PC-9 (cell line): ENCODE data around the gene RPEL1. TPM values are rescaled to one million over a fixed set of nuclear protein-coding genes. Genes with fewer than 3 reads are reported as not detected.
A peak's percentile ranks its signal among the peaks of the same experiment; 100 is the strongest.

Source experiments
- BruUV-seq: library from RNA; stranded (reverse); fragments of 400-500 nt; replicated peaks from 2 replicates; lab custom pipeline; 2021; lab: Mats Ljungman, UMichigan
- CTCF ChIA-PET: fragments of 300-600 bp; sonication (Branson Sonifier 250); formaldehyde crosslinking; loops from one replicate; lab custom pipeline; 2022; ENCODE audit warnings: antibody characterized with exemption; lab: Charles Lee
- POLR2A ChIA-PET: fragments of 300-600 bp; sonication (Branson Sonifier 250); formaldehyde crosslinking; loops from one replicate; lab custom pipeline; 2022; ENCODE audit warnings: antibody characterized with exemption; ENCODE audit not compliant: unreplicated experiment; lab: Charles Lee
- DNase-seq, 2 experiments: peaks; one replicate each; pipeline versions ENCODE4 v3.0.0 to v3.0.0-alpha.2; 2015 to 2022; ENCODE audit warnings: mixed read lengths in 1 of 2
- H2AFZ ChIP-seq: fragments of 200-600 bp; sonication (generic); 2 replicates; pipeline ENCODE4 v1.8.1; 2017; ENCODE audit warnings: antibody characterized with exemption
- H3F3A ChIP-seq: fragments of 200-600 bp; sonication (generic); 2 replicates; pipeline ENCODE4 v1.8.1; 2017; ENCODE audit warnings: antibody characterized with exemption, mild to moderate bottlenecking, low read depth; ENCODE audit not compliant: insufficient read depth
- H3K27ac ChIP-seq: fragments of 200-600 bp; sonication (generic); 2 replicates; pipeline ENCODE4 v1.6.1; 2016; ENCODE audit warnings: mixed run types
- H3K27me3 ChIP-seq: fragments of 200-600 bp; sonication (generic); 2 replicates; pipeline ENCODE4 v1.6.1; 2016; ENCODE audit warnings: low read depth, mixed run types; ENCODE audit not compliant: insufficient read depth
- H3K36me3 ChIP-seq: fragments of 200-600 bp; sonication (generic); 2 replicates; pipeline ENCODE4 v1.6.1; 2016; ENCODE audit warnings: low read depth, mixed run types
- H3K4me1 ChIP-seq: fragments of 200-600 bp; sonication (generic); replicated peaks from 2 replicates; pipeline ENCODE4 v1.6.1; 2016; ENCODE audit warnings: mixed run types; ENCODE audit not compliant: insufficient read depth
- H3K4me2 ChIP-seq: fragments of 200-600 bp; sonication (generic); 2 replicates; pipeline ENCODE4 v1.6.1; 2017; ENCODE audit warnings: mixed run types
- H3K4me3 ChIP-seq: fragments of 200-600 bp; sonication (generic); 2 replicates; pipeline ENCODE4 v1.6.1; 2016; ENCODE audit warnings: mixed run types
- H3K79me2 ChIP-seq: fragments of 200-600 bp; sonication (generic); 2 replicates; pipeline ENCODE4 v1.6.1; 2017; ENCODE audit warnings: low read depth, mixed run types
- H3K9me2 ChIP-seq: fragments of 200-600 bp; sonication (generic); 2 replicates; pipeline ENCODE4 v1.8.1; 2017; ENCODE audit warnings: mild to moderate bottlenecking; ENCODE audit not compliant: insufficient read depth
- H3K9me3 ChIP-seq: fragments of 200-600 bp; sonication (generic); 2 replicates; pipeline ENCODE4 v1.8.1; 2016; ENCODE audit warnings: low read depth; ENCODE audit not compliant: insufficient read depth
- H4K20me1 ChIP-seq: fragments of 200-600 bp; sonication (generic); 2 replicates; pipeline ENCODE4 v1.8.1; 2017; ENCODE audit not compliant: insufficient read depth
- CTCF ChIP-seq: fragments of 200-600 bp; sonication (generic); conservative IDR thresholded peaks from 2 replicates; pipeline ENCODE4 v1.6.1; 2017; ENCODE audit warnings: mixed run types, antibody characterized with exemption, mild to moderate bottlenecking, moderate library complexity
- EZH2 ChIP-seq: fragments of 200-600 bp; sonication (generic); IDR thresholded peaks from 2 replicates; pipeline ENCODE4 v1.8.0; 2017; ENCODE audit warnings: antibody characterized with exemption, low read depth
- intact Hi-C: fragments of 100-400 bp; cut with micrococcal nuclease; formaldehyde crosslinking; loops from one replicate; pipeline ENCODE4 v1.10.0; 2022; ENCODE audit not compliant: unreplicated experiment
- total RNA-seq: library from RNA; stranded (reverse); gene quantifications from 2 replicates; pipeline ENCODE4 v1.2.3, GENCODE V29; 2021

RPEL1 gene
- total RNA-seq, 1 experiment from 2014 or later = not detected

DNA sequence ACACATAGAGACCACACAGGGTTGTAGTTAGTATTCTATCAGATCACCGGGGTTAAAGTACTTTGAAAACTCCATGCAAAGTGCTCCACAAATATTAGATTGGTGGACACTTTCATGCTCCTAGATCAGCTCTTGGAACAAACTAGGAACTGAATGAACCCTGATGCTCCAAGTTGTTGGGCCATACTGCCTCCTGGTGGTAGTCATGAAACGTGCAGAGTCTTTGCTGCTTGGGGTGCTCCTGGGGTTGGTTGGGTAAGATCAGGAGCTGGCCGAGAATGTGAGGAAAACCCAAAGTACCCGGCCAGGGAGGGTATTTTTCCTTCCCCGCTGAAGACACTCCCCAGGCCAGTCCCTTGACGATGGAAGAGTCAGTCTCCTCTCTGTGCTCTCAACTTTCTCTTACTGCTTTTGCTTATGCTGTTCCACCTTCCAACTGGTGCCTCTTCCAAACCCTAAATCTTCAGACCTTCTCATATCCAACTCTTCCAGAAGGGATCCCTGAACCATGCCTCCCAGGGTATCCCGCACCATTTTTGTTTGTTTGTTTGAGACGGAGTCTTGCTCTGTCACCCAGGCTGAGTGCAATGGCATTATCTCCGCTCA lies 918 bp upstream of the RPEL1 start:
- Histone ChIP-seq H3K4me1 (peaks cover 40% of the 10 kb centered on the region), H3K9me3 (no peaks in the 10 kb centered on the region), H3K27ac (no peak overlapping the region), H3K27me3 (no peaks in the 10 kb centered on the region), H3K9me2 (no peaks in the 10 kb centered on the region), H3K36me3 (no peaks in the 10 kb centered on the region), H2AFZ (no peak overlapping the region), H3K79me2 (no peaks in the 10 kb centered on the region), H4K20me1 (no peaks in the 10 kb centered on the region), H3K4me3 (no peak overlapping the region), H3F3A (peaks cover 30% of the 10 kb centered on the region), H3K4me2 (no peak overlapping the region)
- ChIA-PET POLR2A (interaction anchor here (0.6 kb wide), 1 partner anchor 121 kb away, joined by 11 read pairs; no protein-coding TSS in a partner anchor), CTCF (interaction anchor here (0.7 kb wide), 1 partner anchor 24 kb away, joined by 3 read pairs; no protein-coding TSS in a partner anchor)
- TF ChIP-seq EZH2 (no peak), CTCF (peak; percentile 83)
- BruUV-seq = no TSS peak
- peak; percentile 49 to 58 for DNase-seq
- intact Hi-C loops = loop anchor here (2.0 to 10.0 kb wide), 5 partner anchors 33 to 328 kb away; partner anchors contain the start of gene INA

DNA sequence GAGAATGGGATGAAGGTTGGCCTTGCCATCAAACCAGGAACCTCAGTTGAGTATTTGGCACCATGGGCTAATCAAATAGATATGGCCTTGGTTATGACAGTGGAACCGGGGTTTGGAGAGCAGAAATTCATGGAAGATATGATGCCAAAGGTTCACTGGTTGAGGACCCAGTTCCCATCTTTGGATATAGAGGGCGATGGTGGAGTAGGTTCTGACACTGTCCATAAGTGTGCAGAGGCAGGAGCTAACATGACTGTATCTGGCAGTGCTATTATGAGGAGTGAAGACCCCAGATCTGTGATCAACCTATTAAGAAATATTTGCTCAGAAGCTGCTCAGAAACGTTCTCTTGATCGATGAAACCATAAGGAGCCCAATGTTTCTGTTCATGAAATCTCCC lies 637 bp downstream of the RPEL1 start:
- no peak overlapping the region for H3K4me2 ChIP-seq
- no peaks in the 10 kb centered on the region for H3K36me3 ChIP-seq
- peaks cover 24% of the 10 kb centered on the region for H3K4me1 ChIP-seq
- H3K9me2 ChIP-seq = no peaks in the 10 kb centered on the region
- H4K20me1 ChIP-seq = no peaks in the 10 kb centered on the region
- TF ChIP-seq CTCF (no peak), EZH2 (no peak)
- DNase-seq = no peak
- no peak overlapping the region for H3K4me3 ChIP-seq
- intact Hi-C loops = loop anchor here (10.0 kb wide), 1 partner anchor 182 kb away; no protein-coding TSS in a partner anchor
- H3K9me3 ChIP-seq = no peaks in the 10 kb centered on the region; the same call in 1 of the 2 replicates
- peaks cover 15% of the 10 kb centered on the region for H3F3A ChIP-seq
- H3K27me3 ChIP-seq = no peaks in the 10 kb centered on the region
- CTCF ChIA-PET = no interaction called here
- BruUV-seq = no TSS peak
- POLR2A ChIA-PET = no interaction called here
- H3K79me2 ChIP-seq = no peaks in the 10 kb centered on the region
- H3K27ac ChIP-seq = no peak overlapping the region
- no peak overlapping the region for H2AFZ ChIP-seq

DNA sequence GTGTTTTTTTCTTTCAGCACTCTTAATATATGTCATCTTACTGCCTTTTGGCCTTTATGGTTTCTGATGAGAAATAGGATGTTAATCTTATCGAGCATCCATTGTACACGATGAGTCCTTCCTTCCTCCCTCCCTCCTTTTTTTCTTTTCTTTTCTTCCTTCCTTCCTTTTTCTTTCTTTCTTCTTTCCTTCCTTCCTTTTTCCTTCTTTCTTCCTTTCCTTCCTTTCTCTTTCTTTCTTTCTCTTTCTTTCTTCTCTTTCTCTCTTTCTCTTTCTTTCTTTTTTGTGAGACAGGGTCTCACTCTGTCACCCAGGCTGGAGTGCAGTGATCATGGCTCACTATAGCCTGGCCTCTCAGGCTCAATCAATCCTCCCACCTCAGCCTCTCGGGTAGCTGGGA lies 8.4 kb downstream of the RPEL1 start:
- Histone ChIP-seq H3K9me3 (no peaks in the 10 kb centered on the region; the same call in 1 of the 2 replicates), H3K9me2 (no peaks in the 10 kb centered on the region), H3K27me3 (no peaks in the 10 kb centered on the region), H3K4me3 (no peak overlapping the region), H3K27ac (no peak overlapping the region), H3K79me2 (no peaks in the 10 kb centered on the region), H2AFZ (no peak overlapping the region), H3K36me3 (no peaks in the 10 kb centered on the region), H4K20me1 (no peaks in the 10 kb centered on the region), H3K4me1 (peaks cover 6% of the 10 kb centered on the region), H3K4me2 (no peak overlapping the region), H3F3A (no peaks in the 10 kb centered on the region)
- TF ChIP-seq CTCF (no peak), EZH2 (no peak)
- no peak for DNase-seq
- POLR2A ChIA-PET = no interaction called here
- intact Hi-C loops = no loop called here
- CTCF ChIA-PET = no interaction called here
- no TSS peak for BruUV-seq
